ENCODE data around the gene CARHSP1. TPM values are rescaled to one million over a fixed set of nuclear protein-coding genes. Genes with fewer than 3 reads are reported as not detected.
"Not testable (repeated sequence)": the region's sequence is repeated elsewhere in the genome, so short reads cannot be mapped to it uniquely, and the experiment has no call there.

CARHSP1 gene
- polyA plus RNA-seq, 1 of the 3 experiments (the other 2 are of a cell fraction), result 93.6 TPM

DNA sequence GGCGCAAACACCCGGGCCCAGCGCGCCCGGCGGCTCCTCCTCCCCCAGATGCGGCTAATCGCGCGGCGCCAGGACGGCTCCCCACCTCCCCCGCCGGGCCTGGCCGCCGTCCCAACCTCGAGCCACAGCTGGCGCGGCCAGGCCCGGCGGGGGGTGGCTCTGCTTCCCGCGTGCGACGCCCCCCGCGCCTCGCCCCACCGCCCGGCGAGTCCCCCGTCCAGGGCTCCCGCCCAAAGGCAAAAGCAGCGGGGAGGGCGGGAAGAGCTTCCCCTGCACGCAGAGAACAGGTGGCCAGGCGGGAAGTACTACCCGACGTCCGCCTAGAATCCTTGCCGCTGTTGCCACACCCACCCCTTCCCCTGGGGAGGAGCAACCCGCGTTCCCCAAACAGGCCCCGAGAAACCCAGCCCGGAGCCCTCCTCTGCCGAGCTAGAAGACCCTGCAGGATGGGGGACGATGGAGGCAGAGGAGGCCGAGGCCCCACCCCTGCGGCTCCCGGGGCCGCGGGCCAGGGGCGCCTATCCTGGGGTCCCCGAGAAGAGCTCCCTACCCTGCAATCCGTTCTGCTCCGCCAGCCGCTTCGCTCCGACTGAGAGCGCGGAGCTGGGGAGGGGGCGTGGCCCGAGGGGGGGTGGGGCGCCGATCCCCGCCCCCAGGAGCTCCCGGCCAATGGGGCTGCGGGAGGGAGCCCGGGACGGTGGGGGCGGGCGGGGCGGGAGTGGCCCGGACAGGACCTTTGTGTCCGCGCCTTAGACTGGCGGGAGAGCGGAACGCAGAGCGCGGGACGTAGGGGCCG, at the start of gene CARHSP1 (continued):
- TF ChIP-seq, protein P1, sequence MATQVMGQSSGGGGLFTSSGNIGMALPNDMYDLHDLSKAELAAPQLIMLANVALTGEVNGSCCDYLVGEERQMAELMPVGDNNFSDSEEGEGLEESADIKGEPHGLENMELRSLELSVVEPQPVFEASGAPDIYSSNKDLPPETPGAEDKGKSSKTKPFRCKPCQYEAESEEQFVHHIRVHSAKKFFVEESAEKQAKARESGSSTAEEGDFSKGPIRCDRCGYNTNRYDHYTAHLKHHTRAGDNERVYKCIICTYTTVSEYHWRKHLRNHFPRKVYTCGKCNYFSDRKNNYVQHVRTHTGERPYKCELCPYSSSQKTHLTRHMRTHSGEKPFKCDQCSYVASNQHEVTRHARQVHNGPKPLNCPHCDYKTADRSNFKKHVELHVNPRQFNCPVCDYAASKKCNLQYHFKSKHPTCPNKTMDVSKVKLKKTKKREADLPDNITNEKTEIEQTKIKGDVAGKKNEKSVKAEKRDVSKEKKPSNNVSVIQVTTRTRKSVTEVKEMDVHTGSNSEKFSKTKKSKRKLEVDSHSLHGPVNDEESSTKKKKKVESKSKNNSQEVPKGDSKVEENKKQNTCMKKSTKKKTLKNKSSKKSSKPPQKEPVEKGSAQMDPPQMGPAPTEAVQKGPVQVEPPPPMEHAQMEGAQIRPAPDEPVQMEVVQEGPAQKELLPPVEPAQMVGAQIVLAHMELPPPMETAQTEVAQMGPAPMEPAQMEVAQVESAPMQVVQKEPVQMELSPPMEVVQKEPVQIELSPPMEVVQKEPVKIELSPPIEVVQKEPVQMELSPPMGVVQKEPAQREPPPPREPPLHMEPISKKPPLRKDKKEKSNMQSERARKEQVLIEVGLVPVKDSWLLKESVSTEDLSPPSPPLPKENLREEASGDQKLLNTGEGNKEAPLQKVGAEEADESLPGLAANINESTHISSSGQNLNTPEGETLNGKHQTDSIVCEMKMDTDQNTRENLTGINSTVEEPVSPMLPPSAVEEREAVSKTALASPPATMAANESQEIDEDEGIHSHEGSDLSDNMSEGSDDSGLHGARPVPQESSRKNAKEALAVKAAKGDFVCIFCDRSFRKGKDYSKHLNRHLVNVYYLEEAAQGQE (IDR thresholded peaks at IDR 0.05; ENCODE audit: low read depth, low read length), result peak; percentile 53; the same call in 1 of the 2 replicates
- TF ChIP-seq, protein P2, sequence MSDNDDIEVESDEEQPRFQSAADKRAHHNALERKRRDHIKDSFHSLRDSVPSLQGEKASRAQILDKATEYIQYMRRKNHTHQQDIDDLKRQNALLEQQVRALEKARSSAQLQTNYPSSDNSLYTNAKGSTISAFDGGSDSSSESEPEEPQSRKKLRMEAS (IDR thresholded peaks at IDR 0.05; ENCODE audit: low read depth), result peak; percentile 79
- TF ChIP-seq GATA2 (CRISPR knock-in tag; IDR thresholded peaks at IDR 0.05) (no peak), MXI1 (IDR thresholded peaks at IDR 0.05; ENCODE audit: low read depth, low read length) (peak; percentile 77), TCF12 (IDR thresholded peaks at IDR 0.05) (peak; percentile 6; the same call in 1 of the 2 replicates), NFIC (IDR thresholded peaks at IDR 0.05; ENCODE audit: borderline replicate concordance) (peak; percentile 17; the same call in 1 of the 2 replicates), FOXJ3 (CRISPR knock-in tag; IDR thresholded peaks at IDR 0.05) (no peak), NRF1 (IDR thresholded peaks at IDR 0.05; ENCODE audit: low read depth, low read length) (no peak)
- TF ChIP-seq, protein P3, sequence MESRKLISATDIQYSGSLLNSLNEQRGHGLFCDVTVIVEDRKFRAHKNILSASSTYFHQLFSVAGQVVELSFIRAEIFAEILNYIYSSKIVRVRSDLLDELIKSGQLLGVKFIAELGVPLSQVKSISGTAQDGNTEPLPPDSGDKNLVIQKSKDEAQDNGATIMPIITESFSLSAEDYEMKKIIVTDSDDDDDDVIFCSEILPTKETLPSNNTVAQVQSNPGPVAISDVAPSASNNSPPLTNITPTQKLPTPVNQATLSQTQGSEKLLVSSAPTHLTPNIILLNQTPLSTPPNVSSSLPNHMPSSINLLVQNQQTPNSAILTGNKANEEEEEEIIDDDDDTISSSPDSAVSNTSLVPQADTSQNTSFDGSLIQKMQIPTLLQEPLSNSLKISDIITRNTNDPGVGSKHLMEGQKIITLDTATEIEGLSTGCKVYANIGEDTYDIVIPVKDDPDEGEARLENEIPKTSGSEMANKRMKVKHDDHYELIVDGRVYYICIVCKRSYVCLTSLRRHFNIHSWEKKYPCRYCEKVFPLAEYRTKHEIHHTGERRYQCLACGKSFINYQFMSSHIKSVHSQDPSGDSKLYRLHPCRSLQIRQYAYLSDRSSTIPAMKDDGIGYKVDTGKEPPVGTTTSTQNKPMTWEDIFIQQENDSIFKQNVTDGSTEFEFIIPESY (IDR thresholded peaks at IDR 0.05; ENCODE audit: borderline replicate concordance, low read depth), result no peak

DNA sequence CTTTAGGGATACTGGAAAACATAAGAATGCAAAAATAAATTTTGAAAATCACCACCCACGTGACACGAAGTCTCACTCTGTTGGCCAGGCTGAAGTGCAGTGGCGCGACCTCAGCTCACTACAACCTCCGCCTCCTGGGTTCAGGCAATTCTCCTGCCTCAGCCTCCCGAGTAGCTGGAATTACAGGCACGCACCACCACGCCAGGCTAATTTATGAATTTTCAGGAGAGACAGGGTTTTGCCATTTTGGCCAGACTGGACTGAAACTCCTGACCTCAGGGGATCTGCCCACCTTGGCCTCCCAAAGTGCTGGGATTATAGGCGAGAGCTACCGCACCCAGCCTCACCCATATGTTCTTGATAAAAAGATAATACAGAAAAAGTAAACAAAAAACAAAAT, 48.5 kb upstream of the CARHSP1 start:
- Histone ChIP-seq H3K79me2 (ENCODE audit: insufficient read depth) (peaks cover 35% of the 10 kb centered on the region), H4K20me1 (ENCODE audit: insufficient read depth) (peaks cover 23% of the 10 kb centered on the region), H3K36me3 (replicated peaks in 1 of 2; ENCODE audit: control insufficient read depth in 1 of 2, insufficient read depth in 2 of 2, low read length in 1 of 2) (peaks cover 67 to 76% of the 10 kb centered on the region in 2 experiments)
- H3K9me2 ChIP-seq; H3K9ac ChIP-seq; H3K27me3 ChIP-seq (ENCODE audit: insufficient read depth); H3K4me3 ChIP-seq (ENCODE audit: low read depth in 2 of 2, low read length in 1 of 2); H3K27ac ChIP-seq (ENCODE audit: low read depth in 2 of 2, low read length in 1 of 2); H2AFZ ChIP-seq (ENCODE audit: low read depth); H3K9me3 ChIP-seq; H3K4me2 ChIP-seq; POLR2A ChIA-PET; H3K4me1 ChIP-seq (ENCODE audit: control insufficient read depth in 1 of 2, insufficient read depth in 2 of 2, low read depth in 1 of 2, low read length in 1 of 2); DNase-seq; H3F3A ChIP-seq (replicated peaks; ENCODE audit: insufficient read depth): not testable (repeated sequence)
- 95% methylated on average over 10 of the region's 10 CpGs for WGBS (ENCODE audit: low lambda C conversion rate)
- CTCF ChIA-PET, result interaction anchor here (1.0 to 1.8 kb wide), 2 partner anchors 11 to 17 kb away, joined by 3 to 5 read pairs; no protein-coding TSS in a partner anchor

All from SK-N-SH (cell line).